HG02870 (cell line): ENCODE measurements around the gene KLHL3.
A peak's percentile ranks its signal among the peaks of the same experiment; 100 is the strongest.
"Not testable (repeated sequence)": the region's sequence is repeated elsewhere in the genome, so short reads cannot be mapped to it uniquely, and the experiment has no call there.

Source experiments
- ATAC-seq: cut with Tn5 transposase; IDR thresholded peaks from one replicate; pipeline ENCODE4 v1.9.1; 2021; ENCODE audit warnings: mild to moderate bottlenecking, moderate library complexity; ENCODE audit not compliant: unreplicated experiment

The KLHL3 gene

GRCh38 chr5:137735555-137736284 lies at the start of gene KLHL3:
KLHL3 (minus strand) TSS chr5:137736089; CDS start chr5:137735646, 443 bp downstream.
- peak; percentile 54 for ATAC-seq

GRCh38 chr5:137782984-137783536 lies 47.2 kb upstream of the KLHL3 start:
- no peak for ATAC-seq

DNA sequence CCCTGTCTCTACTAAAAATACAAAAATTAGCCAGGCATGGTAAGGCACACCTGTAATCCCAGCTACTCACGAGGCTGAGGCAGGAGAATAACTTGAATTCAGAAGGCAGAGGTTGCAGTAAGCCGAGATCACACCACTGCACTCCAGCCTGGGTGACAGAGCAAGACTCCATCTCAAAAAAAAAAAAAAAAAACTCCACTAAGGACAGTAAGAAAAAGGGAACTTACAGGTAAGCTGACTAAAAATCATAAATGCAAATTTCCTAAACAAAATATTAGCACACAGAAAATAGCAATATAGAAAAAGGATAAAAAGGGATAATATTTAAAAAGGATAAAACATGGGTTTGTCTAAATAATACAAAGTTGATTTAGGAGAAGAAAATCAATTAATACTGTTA lies 46.2 kb upstream of the KLHL3 start:
- no peak for ATAC-seq

GRCh38 chr5:137778772-137779564 lies 43.1 kb upstream of the KLHL3 start:
- ATAC-seq, result no peak

GRCh38 chr5:137767937-137768336 lies 32.0 kb upstream of the KLHL3 start:
- ATAC-seq, result not testable (repeated sequence)

DNA sequence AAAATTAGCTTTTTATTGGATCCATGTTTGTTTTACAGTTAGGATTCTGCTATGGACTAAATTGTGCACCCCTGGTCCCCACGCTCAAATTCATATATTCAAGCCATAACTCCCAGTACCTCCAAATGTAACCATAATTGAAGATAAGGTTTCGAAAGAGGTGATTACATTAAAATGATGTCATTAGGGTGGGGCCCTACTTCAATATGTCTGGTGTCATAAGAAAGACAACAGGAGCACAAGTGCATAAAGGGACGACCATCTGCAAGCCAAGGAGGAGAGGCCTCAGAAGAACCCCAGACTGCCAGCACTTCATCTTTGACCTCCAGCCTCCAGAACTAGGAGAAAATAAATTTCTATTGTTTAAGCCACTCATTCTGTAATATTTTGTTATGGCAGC lies 25.7 kb upstream of the KLHL3 start:
- no peak for ATAC-seq

- no peak for ATAC-seq
Observed at GRCh38 chr5:137760719-137761516, 25.0 kb upstream of the KLHL3 start.

- no peak for ATAC-seq
Observed at GRCh38 chr5:137760294-137760693, 24.4 kb upstream of the KLHL3 start.

- peak; percentile 49 for ATAC-seq
Observed at GRCh38 chr5:137758715-137759306, 22.9 kb upstream of the KLHL3 start.

DNA sequence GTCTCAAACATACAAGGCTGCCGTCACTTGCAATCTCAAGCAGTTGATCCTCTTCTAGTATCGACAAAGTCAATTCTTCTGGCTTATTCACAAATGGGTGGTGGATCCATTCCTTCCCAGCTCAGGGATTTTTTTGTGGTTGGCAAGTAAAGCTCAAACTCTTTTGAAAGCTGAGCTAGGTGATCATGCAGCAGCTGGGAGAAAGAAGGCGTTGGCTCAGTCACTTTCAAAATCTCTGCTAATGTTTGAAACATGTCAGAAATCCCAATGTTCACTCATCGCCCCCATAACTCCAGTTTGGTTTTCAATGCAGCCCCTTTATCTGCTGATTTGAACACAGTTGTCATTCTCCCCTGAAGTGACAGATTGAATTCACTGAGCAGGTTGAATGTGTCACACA lies 22.2 kb upstream of the KLHL3 start:
- no peak for ATAC-seq

DNA sequence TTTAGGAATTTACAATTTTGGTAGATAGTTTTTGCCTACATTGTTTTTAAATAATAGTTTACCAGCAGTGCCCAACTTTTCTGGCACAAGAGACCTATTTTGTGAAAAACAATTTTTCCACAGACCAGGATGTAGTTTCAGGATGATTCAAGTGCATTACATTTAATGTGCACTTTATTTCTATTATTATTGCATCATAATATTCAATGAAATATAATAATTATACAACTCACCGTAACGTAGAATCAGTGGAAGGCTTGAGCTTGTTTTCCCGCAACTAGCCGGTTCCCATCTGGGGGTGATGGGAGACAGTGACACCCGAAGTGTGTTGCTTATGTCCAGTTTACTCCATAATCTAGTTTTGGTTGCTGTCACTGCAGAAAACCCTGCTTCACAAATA lies 21.7 kb upstream of the KLHL3 start:
- no peak for ATAC-seq

DNA sequence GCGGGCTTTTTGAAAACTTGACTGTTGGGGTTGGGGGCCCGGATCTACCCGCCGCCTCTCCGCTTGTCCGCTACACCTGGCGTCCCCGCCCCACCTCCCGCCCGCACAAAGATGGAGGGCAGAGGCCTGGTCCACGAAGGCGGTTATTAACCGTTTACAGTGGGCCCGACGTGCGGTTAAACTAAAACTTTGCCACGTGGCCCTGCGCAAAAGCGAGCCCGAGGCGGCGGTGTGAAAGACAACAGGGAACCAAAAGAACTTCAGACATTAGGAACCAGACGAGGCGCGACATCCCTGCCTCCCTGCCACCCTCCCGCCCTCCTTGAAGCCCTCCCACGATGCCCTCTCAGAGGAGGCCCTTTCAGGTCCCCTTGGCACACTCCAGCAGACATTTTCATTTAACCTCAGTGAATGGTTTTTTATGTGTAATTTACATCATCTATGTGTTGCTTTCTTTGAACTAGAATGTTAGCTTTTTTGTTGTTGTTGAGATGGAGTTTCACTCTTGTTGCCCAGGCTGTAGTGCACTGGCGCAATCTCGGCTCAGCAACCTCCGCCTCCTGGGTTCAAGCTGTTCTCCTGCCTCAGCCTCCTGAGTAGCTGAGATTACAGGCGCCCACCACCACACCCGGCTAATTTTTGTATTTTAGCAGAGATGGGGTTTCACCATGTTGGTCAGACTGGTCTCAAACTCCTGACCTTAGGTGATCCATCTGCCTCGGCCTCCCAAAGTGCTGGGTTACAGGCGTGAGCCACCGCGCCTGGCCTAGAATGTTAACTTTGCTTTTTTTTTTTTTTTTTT lies 19.3 kb upstream of the KLHL3 start:
- ATAC-seq, result peak; percentile 2

GRCh38 chr5:137754188-137754960 lies 18.5 kb upstream of the KLHL3 start, which contains the start of gene HNRNPA0:
HNRNPA0 (minus strand) TSS chr5:137754363; CDS start chr5:137754066, 297 bp downstream.
- peak; percentile 71 for ATAC-seq

DNA sequence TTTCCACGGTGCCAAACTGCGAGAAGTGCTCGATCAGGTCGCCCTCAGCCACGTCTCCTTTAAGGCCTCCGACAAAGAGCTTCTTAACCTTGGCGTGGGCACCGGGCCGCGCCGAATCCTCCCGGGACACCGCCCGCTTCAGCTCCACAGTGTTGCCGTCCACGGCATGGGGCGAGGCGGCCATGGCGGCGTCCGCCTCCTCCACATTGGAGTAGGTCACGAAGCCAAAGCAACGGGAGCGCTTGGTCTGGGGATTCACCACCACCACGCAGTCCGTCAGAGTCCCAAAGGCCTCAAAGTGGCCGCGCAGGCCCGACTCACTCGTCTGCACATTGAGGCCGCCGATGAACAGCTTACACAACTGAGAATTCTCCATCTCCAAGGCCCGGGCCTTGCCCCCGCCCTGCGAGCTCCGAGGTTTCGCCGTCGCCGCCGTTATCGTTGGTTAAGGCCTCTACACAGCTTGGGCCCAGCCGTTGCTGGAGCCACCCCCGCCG lies 17.9 kb upstream of the KLHL3 start:
- peak; percentile 10 for ATAC-seq

DNA sequence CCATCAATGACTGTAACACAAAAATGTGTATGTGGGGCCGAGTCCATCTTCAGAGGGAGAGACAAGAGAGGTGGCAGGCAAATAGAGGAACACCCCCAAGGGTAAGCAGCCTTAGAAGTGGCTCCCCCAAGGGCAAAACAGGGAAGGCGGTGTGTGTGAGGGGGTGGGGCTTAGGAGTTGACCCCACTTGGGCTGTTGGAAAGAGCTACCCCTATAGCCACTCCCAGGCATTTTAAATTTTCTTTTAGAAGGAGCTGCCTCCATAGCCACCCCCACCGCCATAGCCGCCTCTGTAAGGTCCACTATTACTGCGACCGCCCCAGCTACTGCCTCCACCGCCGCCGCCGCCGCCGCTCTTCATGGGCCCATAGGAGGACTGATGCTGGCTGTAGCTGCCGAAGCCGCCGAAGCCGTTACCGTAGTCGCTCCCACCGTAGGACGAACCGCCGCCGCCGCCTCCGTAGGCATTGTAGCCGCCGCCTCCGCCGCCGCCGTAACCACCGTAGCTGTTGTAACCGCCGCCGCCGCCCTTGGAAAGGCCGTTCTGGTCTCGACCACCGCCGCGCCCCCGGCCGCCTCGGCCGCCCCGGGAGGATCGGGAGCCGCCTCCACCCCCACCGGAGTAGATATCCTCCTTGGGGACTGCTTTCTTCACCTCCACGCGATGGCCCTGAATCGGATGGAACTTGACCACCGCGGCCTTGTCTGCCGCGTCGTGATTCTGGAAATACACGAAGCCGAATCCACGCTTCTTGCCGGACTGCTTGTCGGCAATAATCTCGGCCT lies 17.2 kb upstream of the KLHL3 start:
- no peak for ATAC-seq

DNA sequence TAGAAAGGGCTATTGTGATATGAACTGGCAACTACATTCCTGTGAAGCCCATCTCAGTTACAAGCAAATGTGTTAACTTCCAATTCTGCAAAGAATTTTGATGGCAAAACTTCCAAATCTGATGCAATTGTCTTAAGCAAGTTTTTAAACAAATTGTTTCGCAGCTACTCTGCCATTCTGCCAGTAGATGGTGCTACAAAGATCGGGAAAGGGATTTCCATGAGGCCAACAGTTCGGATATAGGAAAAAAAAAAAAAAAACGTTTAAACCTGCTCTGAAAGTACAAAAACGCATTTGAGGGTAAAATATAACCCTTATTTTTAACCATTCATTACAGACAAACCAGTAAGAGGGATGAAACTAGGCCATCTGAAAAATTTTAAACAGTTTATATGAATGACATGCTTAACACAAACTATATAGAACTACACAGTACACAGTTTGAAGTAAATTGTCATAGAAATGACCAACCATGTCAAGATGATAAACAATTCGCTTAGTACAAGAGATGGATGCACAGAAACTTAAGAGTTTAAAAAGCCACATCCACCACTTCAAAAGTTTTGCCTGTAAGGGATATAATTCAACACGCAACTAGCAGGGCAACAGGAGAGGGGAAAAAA lies 16.1 kb upstream of the KLHL3 start:
- ATAC-seq, result no peak

- no peak for ATAC-seq
Observed at GRCh38 chr5:137750436-137750835, 14.5 kb upstream of the KLHL3 start.

DNA sequence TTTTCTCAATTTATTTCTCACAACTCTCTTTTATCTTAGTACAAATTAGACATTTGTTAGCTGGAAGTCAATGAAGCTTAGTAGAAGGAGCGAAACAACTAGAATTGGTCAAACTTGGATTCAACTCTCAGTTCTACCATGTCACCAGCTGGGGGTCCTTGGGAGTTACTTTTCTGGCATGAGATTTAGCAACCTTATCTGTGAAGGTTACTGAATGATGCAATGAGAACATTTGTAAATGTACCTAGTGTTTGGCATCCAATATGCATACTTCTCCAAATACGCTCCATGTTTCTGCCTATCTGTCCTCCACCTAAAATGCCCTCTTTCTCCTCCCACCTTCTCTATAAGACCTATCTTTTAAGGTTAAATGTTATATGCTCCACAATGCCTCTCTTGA lies 12.0 kb upstream of the KLHL3 start:
- ATAC-seq, result no peak
